DMS 273 (cell line): ENCODE results near the gene NXF3.
"Not testable (repeated sequence)": the region's sequence is repeated elsewhere in the genome, so short reads cannot be mapped to it uniquely, and the experiment has no call there.

Source experiments
- DNase-seq: peaks from one replicate; lab custom pipeline; 2025; ENCODE audit not compliant: unreplicated experiment; lab: John Stamatoyannopoulos, UW

Gene NXF3

GRCh38 chrX:103092942-103093341, at the start of gene NXF3:
NXF3 (minus strand) TSS chrX:103093143; CDS start chrX:103093023, 120 bp downstream.
- no peak for DNase-seq

DNA sequence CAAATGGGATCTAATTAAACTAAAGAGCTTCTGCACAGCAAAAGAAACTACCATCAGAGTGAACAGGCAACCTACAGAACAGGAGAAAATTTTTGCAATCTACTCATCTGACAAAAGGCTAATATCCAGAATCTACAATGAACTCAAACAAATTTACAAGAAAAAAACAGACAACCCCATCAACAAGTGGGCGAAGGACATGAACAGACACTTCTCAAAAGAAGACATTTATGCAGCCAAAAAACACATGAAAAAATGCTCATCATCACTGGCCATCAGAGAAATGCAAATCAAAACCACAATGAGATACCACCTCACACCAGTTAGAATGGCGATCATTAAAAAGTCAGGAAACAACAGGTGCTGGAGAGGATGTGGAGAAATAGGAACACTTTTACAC, 43.6 kb upstream of the NXF3 start:
- not testable (repeated sequence) for DNase-seq

- DNase-seq = no peak
Observed at GRCh38 chrX:103124284-103124683, 31.3 kb upstream of the NXF3 start.

DNA sequence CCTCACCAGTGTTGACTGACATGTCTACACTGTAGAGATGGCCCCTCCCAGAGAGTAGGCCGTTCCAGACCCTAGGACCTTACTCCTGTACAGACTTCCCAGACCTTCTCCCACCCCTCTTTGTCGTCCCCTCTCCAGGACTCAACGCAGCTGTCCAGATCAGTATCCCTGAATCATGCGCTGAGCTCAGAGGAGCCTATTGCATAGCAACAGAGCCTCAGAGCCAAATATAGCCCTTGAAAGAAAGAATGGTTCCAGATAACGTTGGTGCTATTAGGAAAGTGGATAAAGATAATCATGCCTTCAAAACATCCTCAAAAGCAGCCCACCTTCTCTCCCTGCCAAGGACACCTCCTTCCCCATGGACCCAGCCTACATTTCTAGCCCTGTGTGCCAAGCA, 27.8 kb upstream of the NXF3 start:
- DNase-seq = no peak

GRCh38 chrX:103116970-103117369, 24.0 kb upstream of the NXF3 start:
- DNase-seq = not testable (repeated sequence)

DNA sequence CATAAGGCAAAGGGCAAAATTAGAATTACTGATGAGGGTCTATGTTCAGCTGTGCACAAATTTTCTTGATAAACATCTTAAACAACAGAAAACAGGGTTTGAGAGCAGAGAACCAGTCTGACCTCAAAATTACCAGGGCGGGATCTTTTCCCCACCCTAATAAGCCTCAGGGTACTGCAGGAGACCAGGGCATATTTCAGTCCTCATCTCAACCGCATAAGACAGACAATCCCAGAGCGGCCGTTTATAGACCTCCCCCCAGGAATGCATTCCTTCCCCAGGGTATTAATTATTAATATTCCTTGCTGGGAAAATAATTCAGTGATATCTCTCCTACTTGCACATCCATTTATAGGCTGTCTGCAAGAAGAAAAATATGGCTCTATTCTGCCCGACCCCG, 16.6 kb upstream of the NXF3 start:
- DNase-seq = not testable (repeated sequence)

DNA sequence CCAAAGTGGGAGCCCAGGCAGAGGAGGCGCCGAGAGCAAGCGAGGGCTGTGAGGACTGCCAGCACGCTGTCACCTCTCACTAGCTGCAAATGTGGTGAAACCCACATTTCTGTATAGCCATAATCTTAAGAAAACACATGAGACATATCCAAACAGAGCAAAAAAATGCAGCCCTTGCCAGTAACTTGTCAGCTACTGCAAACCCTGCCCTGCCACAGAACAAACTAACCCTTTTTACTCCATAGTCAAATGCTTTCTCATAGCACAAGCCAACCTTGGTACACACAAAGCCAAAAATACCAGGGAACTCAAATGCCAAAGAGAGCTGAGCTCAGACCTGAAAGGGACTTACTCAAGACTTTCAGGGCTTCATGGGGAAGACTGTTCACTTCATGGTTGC, 14.9 kb upstream of the NXF3 start:
- DNase-seq = no peak

DNA sequence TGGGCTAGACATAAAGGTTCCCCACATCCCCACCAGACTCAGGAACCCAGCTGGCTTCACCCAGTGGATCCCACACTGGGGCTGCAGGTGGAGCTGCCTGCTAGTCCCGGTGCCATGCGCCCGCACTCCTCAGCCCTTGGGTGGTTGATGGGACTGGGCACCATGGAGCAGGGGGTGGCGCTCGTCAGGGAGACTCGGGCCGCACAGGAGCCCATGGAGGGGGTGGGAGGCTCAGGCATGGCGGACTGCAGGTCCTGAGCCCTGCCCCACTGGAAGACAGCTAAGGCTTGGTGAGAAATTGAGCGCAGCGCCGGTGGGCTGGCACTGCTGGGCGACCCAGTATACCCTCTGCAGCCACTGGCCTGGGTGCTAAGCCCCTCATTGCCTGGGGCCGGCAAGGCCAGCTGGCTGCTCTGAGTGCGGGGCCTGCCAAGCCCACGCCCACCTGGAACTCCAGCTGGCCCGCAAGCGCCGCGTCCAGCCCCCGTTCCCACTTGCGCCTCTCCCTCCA, 14.3 kb upstream of the NXF3 start:
- not testable (repeated sequence) for DNase-seq

GRCh38 chrX:103104370-103104769, 11.4 kb upstream of the NXF3 start:
- DNase-seq = not testable (repeated sequence)

GRCh38 chrX:103103866-103104265, 10.9 kb upstream of the NXF3 start:
- not testable (repeated sequence) for DNase-seq

- peak; percentile 63 for DNase-seq
Observed at GRCh38 chrX:103101299-103102042, 8.5 kb upstream of the NXF3 start.

DNA sequence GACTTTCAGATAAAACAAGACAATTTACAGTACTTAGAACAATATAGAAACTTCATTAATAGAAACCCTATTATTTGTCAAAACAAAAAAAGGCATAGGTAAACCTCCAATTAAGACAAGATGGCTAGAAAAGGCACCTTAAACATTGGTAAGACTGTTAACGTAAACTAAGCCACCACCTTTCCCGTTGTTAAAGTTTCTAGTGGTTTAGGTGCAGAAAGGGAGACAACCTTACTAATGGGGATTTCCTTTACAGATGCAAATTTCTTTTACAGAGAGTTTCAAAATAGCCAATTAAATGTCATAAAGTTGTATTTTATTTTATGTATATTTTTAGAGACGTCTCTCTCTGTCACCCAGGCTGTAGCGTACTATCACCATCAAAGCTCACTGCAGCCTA, 7.5 kb upstream of the NXF3 start:
- no peak for DNase-seq

GRCh38 chrX:103099691-103100090, 6.7 kb upstream of the NXF3 start:
- DNase-seq = no peak

DNA sequence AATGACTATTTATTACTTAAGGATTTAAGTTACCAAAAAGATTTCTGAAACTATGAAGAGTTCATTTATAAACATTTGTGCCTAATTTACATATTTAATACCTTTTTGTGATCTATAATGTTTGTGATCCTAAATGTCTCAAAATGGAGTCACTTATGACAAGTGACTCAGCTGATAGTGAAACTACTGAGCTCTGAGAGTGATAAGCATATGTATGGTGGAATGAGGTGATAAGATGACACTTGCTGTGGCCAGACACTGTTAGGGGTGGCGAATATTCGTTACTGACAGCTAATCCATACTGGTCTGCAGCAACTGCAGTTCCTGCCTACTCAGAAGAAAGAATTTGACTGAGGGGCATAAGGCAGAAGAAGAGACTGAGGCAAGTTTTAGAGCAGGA, 5.5 kb upstream of the NXF3 start:
- DNase-seq = no peak

GRCh38 chrX:103081051-103081450, 11.9 kb downstream of the NXF3 start:
- no peak for DNase-seq

DNA sequence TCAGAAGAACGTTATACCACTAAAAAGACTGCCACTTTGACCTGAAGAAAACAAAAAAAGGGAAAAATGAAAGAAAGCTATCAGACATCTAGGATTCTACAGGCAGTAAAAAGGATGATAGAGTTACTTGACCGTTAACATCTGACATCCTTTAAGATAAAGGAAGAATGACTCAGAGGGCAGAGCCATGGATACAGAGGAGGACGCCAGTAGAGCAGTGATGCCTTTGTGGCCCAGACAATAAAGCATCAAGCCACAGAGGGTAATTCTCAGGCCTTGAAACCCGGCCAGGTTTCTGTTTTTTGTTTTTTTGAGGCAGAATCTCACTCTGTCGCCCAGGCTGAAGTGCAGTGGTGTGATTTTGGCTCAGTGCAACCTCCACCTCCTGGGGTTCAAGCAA, 19.5 kb downstream of the NXF3 start:
- no peak for DNase-seq

- no peak for DNase-seq
Observed at GRCh38 chrX:103066606-103067005, 26.3 kb downstream of the NXF3 start.

DNA sequence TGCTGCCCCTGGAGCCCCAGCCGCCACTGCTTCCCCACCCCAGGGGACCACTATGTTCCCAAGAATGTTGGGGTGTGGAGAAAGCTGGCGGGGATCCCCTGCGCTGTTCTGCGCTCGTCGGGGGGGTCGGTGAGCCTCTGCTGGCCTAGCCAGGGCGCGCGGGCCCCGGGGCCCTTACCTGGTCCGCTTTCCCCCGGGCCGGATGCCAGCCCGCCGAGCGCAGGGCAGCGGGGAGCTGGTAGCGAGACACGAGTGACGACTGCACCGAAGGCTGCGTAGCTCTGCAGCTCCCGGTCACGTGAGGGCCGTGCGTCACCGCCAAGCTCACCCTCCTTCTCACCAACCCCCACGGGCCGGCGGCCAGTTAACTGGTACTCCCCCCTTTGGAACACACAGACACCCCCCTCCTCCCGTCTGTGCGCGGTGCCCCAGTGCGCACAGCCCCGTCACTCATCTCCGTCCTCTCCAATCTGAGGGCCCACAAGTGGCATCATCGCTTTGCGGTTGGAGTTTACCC, 29.0 kb downstream of the NXF3 start, which contains the start of gene BEX1:
BEX1 (minus strand) TSS at position 254 of the 517 bp plus-strand sequence. CDS start 897 bp downstream, outside the sequence.
- peak; percentile 96 for DNase-seq

DNA sequence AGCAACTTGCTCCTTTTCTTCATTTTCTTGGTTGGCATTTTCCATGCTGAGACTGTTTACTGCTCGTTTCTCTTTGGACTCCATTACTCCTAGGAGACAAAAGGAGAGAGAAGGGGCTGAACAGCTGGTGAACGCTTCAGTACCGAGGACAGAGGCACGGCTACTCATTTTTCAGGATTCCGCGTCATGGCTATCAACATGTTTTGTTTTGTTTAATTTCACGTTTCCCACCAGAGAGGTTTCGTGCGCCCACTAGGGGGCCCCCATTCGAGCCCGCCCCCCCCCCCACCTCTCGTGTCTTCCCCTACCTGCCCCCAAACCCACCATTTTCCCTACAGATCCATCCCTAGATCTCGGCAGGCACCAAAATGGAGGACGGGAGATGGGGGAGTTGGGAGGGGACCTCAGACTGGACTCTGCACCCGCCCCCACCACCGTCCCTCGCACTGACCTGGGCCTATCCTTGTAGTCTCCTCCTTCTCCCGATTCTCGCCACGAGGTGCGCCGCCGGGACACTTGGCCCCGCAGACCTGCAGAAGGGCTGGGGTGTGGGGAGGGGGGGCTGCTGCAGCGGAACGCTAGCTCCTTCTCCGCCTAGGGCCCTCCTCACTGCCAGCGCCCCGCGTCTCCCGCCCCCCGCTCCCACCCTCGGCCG, 29.6 kb downstream of the NXF3 start:
- peak; percentile 78 for DNase-seq

DNA sequence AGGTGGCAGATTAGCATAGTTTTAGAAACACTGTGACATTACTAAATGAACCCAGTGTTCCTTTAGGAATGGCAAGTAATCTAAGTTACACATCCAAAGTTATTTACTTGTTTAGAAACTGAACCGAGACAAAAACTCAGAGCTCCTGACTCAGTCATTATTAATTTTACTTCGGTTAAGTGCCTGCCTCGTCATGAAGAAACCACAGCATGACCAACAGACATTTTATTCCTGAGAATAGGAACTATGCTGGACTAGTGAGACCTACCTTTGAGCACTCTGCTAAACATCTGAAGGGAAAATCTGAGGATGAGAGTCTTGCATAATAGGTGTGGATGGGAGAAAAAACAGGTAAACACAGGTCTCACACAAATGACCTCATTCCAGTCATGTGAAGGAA, 31.5 kb downstream of the NXF3 start:
- DNase-seq = no peak

GRCh38 chrX:103056902-103057301, 36.0 kb downstream of the NXF3 start:
- no peak for DNase-seq

- no peak for DNase-seq
Observed at GRCh38 chrX:103052625-103053024, 40.3 kb downstream of the NXF3 start.
